AG20443 (cell line): ENCODE data around the gene DNMBP.
"Not testable (repeated sequence)": the region's sequence is repeated elsewhere in the genome, so short reads cannot be mapped to it uniquely, and the experiment has no call there.

Source experiments
- DNase-seq: peaks from one replicate; pipeline ENCODE4 v3.0.0; 2012; ENCODE audit warnings: low spot score, mixed read lengths

Gene DNMBP

GRCh38 chr10:99993701-99994689 is 15.8 kb downstream of the DNMBP start:
- DNase-seq: peak; percentile 76

- not testable (repeated sequence) for DNase-seq
Measured at GRCh38 chr10:99985637-99986036, 24.1 kb downstream of the DNMBP start.

- DNase-seq: no peak
Measured at GRCh38 chr10:99984211-99985034, 25.3 kb downstream of the DNMBP start.

GRCh38 chr10:99983280-99983988 is 26.3 kb downstream of the DNMBP start:
- peak; percentile 88 for DNase-seq

GRCh38 chr10:99982728-99983127 is 27.0 kb downstream of the DNMBP start:
- DNase-seq: no peak

- DNase-seq: no peak
Measured at GRCh38 chr10:99981581-99982199, 28.1 kb downstream of the DNMBP start.

- no peak for DNase-seq
Measured at GRCh38 chr10:99979066-99979685, 30.6 kb downstream of the DNMBP start.

GRCh38 chr10:99977916-99978315 is 31.8 kb downstream of the DNMBP start:
- DNase-seq: no peak

GRCh38 chr10:99976886-99977665 is 32.7 kb downstream of the DNMBP start:
- peak; percentile 86 for DNase-seq

GRCh38 chr10:99975942-99976809 is 33.6 kb downstream of the DNMBP start:
- peak; percentile 24 for DNase-seq

GRCh38 chr10:99975106-99975829 is 34.5 kb downstream of the DNMBP start:
- no peak for DNase-seq

- no peak for DNase-seq
Measured at GRCh38 chr10:99973190-99973589, 36.6 kb downstream of the DNMBP start.

- DNase-seq: no peak
Measured at GRCh38 chr10:99967961-99968360, 41.8 kb downstream of the DNMBP start.

- peak; percentile 58 for DNase-seq
Measured at GRCh38 chr10:99966306-99966705, 43.4 kb downstream of the DNMBP start.

GRCh38 chr10:99965700-99966099 is 44.0 kb downstream of the DNMBP start:
- DNase-seq: no peak

GRCh38 chr10:99964791-99965190 is 45.0 kb downstream of the DNMBP start:
- no peak for DNase-seq

GRCh38 chr10:99963467-99964165 is 46.1 kb downstream of the DNMBP start:
- DNase-seq: not testable (repeated sequence)

GRCh38 chr10:99958806-99959205 is 50.9 kb downstream of the DNMBP start:
- no peak for DNase-seq
